Activated effector memory CD4-positive, alpha-beta T cell treated with Interleukin-2 at 50 U/mL for 16 hours (primary cell): ENCODE data around the gene ILF2.
A peak's percentile ranks its signal among the peaks of the same experiment; 100 is the strongest.
"Not testable (repeated sequence)": the region's sequence is repeated elsewhere in the genome, so short reads cannot be mapped to it uniquely, and the experiment has no call there.

Source experiments
- DNase-seq: peaks from one replicate; pipeline ENCODE4 v3.0.0-alpha.2; 2020

Gene ILF2

DNA sequence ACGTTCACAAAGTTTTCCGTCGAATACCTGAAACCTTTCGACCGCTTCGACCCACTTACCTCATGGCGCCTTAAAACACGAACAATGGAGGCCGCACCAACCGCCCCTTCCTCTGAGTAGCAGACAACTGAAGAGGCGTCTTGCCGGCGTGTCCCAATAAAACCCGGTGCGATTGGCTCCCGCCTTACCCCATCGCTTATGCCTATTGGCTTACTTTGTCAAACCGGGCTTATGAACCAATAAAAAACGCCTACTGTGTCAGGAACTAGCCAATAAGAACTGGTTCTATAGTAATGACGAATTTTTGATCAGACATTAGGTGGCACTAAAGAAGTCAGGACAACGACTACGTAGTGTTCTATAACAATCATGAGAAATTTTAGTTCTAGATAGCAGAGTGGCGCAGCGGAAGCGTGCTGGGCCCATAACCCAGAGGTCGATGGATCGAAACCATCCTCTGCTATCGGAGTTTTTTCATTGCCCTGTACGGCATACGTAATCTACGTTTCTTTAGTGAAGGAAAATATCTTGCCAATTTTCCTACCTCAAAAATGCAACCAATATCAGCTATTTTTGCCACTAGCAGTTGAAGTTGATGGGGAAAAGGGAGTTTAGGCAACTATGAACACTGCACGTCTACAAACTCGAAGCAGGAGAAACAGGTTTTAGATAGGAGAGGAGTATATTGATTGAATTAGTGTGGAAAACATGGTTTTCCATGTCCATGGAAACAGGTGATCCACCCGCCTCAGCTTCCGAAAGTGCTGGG, at the start of gene ILF2:
ILF2 (minus strand) TSS at position 135 of the 769 bp plus-strand sequence; CDS start at position 64, 71 bp downstream.
- peak; percentile 94 for DNase-seq

DNA sequence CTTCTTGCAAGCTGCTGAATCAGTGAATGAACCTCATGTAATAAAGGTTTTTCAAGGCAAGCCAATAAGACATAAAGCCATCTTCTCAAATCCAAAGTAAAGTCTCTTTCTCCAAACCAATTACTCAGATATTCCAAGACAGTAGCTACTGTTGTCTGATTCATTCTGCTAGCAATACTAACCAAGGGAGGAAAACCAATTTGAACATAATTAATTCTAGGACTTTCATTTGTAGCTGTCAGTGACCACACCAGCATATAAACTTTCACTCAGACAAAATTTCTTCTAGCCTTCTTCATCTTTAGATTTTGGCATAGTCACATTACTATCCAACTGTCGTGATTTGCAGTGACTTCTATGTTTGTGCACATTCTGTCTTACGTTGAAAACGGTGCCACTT, 46.5 kb upstream of the ILF2 start:
- DNase-seq, result no peak

DNA sequence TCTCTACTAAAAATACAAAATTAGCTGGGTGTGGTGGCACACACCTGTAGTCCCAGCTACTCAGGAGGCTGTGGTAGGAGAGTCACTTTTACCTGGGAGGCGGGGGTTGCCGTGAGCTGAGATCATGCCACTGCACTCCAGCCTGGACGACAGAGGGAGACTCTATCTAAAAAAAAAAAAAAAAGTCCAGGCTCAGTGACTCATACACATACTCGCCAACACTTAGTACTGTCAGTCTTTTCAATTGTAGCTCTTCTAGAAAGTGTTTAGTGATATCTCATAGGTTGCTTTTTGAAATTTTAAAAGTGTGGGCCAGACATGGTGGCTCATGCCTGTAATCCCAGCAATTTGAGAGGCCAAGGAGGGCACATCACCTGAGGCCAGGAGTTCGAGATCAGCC, 45.4 kb upstream of the ILF2 start:
- DNase-seq, result not testable (repeated sequence)

DNA sequence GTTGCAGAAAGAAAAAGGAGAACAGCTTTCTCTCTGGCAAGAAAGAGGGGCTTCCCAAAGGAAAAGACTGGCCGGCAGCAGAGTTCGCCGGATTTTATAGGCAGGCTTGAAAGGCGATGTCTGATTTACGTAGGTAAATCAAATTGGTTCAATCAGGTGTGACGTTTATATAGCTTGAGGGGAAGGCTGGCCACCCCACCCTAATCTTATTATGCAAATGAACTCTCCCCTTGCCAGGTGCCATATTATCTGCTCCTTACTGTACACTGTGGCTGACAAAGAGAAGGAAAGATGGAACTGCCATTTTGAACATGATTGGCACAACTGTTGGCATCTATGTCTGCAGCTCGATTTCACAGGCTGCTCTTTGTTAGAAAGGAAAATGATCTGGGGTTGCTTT, 40.2 kb upstream of the ILF2 start:
- no peak for DNase-seq

DNA sequence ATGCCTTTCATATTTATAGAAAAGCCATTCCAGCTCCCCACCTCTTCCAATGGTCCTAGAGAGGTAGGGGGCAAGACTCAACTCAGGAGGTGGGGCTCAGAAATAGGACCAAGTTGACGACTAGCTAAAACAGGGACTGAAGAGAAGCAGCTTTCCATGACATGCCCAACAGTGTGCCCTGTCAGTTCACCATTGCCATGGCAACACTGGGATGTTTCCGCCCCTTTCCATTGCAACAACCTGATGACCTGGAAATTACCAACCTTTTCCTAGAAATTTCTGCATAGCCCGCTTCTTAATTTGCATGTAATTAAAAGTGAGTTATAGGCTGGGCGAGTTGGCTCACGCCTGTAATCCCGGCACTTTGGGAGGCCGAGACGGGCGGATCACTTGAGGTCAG, 34.7 kb upstream of the ILF2 start:
- no peak for DNase-seq

DNA sequence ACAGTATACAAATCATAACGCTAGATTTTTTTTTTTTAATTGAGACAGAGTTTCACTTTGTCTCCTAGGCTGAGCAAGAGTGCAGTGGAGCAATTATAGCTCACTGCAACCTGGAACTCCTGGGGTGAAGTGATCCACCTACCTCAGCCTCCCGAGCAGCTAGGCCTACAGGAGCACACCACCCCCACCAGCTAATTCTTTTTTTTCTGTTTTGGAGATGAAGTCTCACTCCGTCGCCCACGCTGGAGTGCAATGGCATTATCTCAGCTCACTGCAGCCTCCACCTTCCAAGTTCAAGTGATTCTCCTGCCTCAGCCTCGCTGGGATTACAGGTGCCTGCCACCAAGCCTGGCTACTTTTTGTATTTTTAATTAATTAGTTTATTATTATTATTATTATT, 29.0 kb upstream of the ILF2 start:
- no peak for DNase-seq

DNA sequence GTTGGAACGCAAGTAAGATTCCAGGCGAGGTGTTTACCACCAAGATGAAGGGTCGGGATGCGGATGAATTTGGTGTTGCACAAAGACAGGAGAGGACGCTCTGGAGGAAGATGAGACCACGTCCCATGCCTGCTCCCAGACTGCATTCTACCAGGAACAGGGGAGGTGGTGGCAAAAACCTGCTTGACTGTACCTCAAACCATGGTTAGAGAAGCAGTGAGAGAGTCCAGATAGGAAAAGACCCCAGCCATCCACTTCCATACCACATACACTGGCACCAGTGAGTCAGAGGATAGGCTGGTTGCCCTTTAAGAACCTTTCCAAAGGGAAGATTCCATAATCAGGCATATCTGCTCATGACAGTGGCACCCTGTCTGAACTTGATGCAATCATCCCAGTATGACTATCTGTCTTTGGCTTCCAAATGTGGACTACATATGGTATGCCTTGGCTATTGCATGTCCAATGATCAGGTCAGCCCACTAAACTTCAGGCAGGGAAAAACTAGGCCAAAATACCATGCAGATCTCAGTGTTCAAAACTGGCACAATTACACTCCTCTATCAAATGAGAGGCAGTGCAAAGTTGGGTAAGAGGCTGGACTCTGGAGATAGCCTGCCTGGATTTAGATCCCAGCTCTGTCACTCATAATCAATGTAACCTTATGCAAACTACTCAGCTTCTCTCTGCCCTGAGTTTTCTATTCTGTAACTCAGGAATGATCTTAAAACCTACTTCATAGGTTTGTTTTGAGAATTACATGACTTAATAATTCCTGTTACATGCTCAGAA, 28.3 kb upstream of the ILF2 start:
- no peak for DNase-seq

DNA sequence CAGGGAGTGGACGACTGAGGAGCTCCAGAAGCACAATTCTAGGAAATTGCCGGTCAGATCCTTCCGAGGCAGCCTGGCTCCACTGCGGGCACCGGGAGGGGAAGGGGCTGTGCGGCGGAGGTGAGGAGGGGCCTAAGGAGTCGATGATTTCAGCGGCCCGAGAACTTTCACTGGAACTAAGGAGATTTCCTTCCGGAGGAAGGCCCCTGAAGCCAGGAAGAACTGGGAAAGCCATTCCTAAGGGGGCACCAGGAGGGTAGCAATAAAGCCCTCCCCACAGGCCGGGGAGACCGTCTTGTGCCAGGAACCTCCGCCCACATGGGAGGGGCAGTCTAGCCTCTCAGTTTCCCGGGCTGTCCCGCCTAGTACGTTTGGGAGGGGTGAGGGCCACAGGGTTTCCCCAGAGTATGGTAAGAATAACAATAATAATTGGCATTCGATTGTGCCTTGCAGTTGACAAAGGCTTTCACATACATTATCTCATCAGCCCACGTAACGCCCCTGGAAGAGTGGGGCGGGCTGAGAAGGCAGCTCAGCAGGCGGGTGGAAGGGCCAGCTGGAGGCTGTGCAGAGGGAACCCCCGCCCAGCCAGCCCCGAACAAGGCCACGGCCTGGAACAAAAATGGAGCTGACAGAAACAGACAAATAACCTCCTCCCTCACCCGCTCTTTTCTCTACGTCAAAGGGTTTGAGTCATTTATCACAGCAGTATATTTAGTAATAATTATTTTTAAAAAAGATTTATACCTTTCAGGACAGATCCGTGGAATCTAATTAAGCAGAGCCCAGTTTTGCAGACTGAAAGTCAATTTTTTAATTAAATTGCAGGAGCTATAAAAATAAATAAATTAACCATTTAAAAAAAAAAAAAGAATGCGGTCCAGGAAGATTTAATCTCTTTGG, 27.5 kb upstream of the ILF2 start:
- DNase-seq, result no peak

DNA sequence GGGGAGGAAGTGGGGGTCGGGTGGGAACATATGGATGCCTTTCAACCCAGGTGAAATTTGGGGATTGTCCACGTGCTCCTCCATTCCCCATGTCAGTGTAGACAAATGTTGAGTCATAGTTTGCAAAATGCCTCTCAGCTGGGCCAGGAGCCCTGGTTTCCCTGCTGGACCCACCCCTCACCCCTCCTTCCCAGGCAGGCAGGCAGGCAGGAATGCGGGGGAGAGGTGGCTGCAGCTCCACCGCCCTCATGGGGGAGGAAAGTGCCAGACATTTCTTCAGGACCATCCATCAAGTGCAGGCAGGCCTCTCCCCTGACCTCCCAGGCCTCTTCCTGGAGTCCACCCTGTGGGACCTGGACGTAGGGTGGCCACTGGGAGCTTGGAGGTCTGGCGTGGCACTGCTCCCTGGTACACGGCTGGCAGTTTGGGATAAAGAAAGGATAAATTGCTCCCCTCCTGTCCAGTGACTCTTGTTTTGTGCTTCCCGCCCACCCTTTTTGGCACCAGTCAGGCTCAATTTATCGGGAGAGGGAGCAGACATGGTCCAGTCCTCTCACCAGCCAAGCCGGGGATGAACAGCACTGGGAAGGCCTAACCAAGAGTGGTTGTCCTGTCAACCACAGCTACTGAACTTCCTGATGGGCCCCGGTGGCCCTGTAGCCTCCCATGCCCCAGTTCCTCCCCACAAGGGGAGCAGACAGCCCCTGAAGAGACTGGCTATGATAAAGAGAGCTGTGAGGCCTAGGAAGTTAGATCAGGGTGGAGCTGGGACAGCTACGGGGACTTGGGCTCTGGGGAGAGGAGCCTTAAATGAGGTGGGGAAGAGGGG, 26.6 kb upstream of the ILF2 start:
- no peak for DNase-seq

DNA sequence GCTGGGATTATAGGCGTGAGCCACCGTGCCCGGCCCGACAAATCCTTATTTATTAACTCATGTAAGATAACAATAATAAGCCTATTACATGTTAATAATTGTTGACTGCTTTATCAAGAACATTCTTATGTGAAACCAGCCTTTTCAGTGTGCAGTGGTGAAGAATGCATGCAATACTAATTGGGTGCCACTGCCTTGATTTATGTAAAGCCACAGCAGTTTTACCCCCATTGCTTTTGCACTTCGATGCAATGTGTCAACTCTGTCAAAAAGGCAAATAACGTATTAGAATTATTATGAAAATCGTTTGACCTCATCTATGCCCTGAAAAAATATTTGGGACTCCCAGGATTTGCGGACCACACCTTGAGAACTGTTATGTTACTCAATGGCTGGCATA, 25.9 kb upstream of the ILF2 start:
- DNase-seq, result no peak

- DNase-seq, result no peak
These were observed 22.7 kb upstream of the ILF2 start for GRCh38 chr1:153693466-153693865.

DNA sequence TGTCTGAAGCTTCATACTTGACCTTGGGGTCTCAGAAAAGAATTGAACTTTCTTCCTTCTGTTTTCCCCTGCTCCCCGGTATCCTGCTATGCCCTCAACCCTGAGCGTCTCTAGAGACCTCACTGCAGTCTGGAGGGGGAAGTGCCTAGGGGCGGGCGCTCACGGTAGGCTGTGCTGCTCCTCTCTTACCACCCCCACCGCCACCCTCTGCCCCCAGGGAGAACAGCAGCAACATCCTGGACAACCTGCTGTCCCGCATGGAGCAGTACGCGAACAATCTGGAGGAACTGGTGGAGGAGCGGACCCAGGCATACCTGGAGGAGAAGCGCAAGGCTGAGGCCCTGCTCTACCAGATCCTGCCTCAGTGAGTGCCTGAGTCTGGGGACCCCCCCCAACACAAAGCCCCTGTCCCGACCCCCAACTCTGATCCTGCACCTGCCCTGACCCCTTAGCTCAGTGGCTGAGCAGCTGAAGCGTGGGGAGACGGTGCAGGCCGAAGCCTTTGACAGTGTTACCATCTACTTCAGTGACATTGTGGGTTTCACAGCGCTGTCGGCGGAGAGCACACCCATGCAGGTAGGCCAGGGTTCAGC, 18.0 kb upstream of the ILF2 start:
- DNase-seq, result no peak

DNA sequence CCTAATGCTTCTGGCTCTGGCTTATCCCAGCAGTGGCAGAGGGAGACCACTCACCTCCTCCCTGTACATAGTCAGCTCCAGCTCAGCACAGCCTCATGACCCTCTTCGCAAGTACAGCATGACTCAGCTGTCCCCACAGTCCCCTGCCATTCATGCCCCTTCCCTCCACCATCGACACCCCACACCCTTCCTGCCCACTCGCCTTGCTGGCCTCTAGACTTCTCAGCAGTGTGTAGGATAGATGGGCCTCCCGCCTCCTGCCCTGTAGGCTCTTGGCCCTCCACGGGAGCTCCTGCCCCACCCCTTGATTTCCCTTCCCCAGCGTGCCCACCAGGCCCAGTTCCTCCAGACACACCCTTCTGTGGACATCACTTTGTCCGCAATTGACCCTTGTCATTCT, 17.5 kb upstream of the ILF2 start:
- DNase-seq, result no peak

DNA sequence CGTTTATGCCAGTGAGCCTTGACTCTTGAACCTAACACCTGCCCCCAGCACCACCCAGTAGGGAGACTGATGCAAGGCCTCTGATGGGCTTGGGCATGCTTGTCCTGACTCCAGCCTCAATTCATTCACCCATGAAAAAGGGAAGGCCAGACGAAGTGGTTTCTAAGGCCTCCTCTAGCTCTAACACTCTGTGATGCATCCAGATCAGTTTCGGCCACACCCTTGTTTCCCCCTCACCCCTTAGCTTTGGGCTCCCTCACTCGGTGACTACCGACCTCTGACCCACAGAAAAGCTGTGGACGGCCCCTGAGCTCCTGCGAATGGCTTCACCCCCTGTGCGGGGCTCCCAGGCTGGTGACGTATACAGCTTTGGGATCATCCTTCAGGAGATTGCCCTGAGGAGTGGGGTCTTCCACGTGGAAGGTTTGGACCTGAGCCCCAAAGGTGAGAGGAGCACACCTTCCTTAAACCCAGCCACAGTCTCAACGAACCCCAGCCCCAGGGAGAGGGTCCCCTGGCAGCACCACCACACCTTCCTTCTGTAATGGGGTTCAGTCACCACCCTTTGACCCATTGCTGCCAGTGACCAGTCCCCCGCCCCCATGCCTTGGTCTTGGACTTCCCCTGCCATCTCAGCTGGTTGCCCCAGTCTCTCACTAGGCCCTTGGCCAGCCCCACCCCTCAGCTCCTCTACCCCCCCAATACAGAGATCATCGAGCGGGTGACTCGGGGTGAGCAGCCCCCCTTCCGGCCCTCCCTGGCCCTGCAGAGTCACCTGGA, 16.7 kb upstream of the ILF2 start:
- DNase-seq, result no peak

DNA sequence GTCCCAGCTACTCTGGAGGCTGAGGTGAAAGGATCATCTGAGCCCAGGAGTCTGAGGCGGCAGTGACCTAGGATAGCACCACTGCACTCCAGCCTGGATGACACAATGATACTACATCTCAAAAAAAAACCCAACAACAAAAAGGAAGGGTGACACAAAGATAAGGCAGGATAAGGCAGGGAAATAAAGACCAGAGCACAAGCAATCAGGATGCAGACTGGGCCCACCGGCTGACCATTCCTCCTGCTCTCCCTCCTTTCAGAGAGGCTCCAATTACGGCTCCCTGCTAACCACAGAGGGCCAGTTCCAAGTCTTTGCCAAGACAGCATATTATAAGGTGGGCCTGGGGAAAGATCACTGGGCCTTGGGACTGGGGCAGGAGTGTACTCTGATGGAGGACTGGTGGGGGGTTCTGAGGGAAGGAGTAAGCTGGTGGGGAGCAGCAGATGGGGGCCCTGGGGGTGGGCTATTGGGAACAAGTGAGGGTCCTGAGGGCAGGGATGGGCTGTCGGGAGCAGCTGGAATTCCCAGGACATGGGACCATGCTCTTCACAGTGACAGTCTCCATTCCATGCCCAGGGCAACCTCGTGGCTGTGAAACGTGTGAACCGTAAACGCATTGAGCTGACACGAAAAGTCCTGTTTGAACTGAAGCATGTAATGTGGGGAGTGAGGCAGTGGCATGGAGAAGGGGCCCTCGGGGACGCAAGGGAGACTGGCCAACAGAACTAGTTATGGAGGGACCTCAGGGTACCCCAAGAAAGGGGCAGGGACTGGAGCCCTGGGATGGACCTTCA, 14.9 kb upstream of the ILF2 start:
- no peak for DNase-seq

DNA sequence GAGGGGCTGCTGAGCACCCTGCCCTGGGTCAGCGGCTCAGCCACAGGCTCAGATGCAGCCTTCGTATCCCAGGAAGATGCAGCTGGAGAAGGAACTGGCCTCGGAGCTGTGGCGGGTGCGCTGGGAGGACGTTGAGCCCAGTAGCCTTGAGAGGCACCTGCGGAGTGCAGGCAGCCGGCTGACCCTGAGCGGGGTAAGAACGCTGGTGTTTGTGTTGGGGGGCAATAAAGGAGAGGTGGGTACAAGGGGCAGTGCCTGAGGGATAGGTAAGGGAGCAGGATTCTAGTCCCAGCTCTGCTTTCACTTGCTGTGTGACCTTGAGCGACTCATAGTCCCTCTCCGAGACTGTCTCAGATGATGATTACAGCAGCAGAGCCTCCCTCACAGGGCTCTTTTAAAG, 14.1 kb upstream of the ILF2 start:
- no peak for DNase-seq

- DNase-seq, result no peak
These were observed 13.1 kb upstream of the ILF2 start for GRCh38 chr1:153683854-153684253.

DNA sequence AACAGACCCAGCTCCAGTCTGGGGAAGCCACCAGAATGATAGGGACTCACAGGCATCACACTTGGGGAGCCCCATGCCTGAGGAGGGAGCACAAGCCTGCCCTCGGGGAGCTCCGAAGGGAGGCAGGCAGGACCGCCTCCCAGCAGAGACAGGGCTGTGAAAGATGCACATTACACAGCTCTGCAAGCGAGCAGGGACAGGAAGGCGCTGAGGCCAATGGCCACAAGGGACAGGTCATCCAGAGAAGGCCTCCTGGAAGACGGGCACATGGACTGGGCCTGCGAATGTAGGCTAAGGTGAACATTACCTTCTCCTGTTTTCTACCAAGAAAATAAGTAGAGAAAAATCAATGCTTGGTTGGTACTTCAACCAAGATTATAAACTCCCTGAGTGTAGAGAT, 11.9 kb upstream of the ILF2 start:
- no peak for DNase-seq

GRCh38 chr1:153680120-153680403, 9.3 kb upstream of the ILF2 start:
- no peak for DNase-seq

DNA sequence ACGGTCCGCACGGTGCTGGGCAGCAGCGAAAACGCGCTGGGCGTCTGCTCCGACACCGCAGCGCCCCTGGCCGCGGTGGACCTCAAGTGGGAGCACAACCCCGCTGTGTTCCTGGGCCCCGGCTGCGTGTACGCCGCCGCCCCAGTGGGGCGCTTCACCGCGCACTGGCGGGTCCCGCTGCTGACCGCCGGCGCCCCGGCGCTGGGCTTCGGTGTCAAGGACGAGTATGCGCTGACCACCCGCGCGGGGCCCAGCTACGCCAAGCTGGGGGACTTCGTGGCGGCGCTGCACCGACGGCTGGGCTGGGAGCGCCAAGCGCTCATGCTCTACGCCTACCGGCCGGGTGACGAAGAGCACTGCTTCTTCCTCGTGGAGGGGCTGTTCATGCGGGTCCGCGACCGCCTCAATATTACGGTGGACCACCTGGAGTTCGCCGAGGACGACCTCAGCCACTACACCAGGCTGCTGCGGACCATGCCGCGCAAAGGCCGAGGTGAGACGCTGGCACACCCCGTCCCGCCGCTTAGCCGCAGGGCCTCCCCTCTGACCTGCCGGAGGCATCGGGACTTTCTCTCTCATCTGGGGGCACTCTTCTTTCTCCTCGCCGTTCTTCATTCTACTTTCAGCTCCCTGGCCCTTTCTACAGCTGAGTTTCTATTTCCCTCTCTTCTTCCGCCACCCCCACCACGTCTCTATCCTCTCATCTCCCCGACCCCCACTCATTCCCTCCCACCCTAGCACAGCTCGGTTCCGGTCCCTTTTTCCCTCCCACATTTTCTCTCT, 8.7 kb upstream of the ILF2 start:
- DNase-seq, result no peak
